ENCODE data around the gene ADGRG6. TPM values are rescaled to one million over a fixed set of nuclear protein-coding genes. Genes with fewer than 3 reads are reported as not detected.

ADGRG6 gene
- total RNA-seq, 6 donors from 2014 or later: 19.9 to 44.1 (median 29.8) TPM

- H3K4me1 ChIP-seq: no peaks in the 10 kb centered on the region
- H3K27ac ChIP-seq: no peak overlapping the region
- no peaks in the 10 kb centered on the region for H3K36me3 ChIP-seq
- H3K4me3 ChIP-seq: no peak overlapping the region
- H3K9me3 ChIP-seq: no peaks in the 10 kb centered on the region
- WGBS, 2 donors: 84% methylated on average over 4 of the region's 4 CpGs
- H3K27me3 ChIP-seq: no peaks in the 10 kb centered on the region
- ATAC-seq (ENCODE audit: low FRiP score in 2 of 2): no peak
- TF ChIP-seq CTCF (IDR thresholded peaks at IDR 0.05) (no peak), POLR2A (IDR thresholded peaks at IDR 0.05) (no peak), EP300 (IDR thresholded peaks at IDR 0.05) (no peak), POLR2AphosphoS5 (IDR thresholded peaks at IDR 0.05) (no peak)
- DNase-seq: no peak
Measured at GRCh38 chr6:142274656-142275055, 27.2 kb upstream of the ADGRG6 start.

GRCh38 chr6:142275236-142276006 is 26.4 kb upstream of the ADGRG6 start:
- ATAC-seq (ENCODE audit: low FRiP score in 2 of 2) (no peak), DNase-seq (no peak)
- H3K36me3 ChIP-seq: no peaks in the 10 kb centered on the region
- no peak overlapping the region for H3K4me3 ChIP-seq
- H3K4me1 ChIP-seq: no peaks in the 10 kb centered on the region
- WGBS, 2 donors: 49 to 60% methylated on average over 5 of the region's 5 CpGs
- no peaks in the 10 kb centered on the region for H3K27me3 ChIP-seq
- no peaks in the 10 kb centered on the region for H3K9me3 ChIP-seq
- no peak for TF ChIP-seq POLR2A (IDR thresholded peaks at IDR 0.05)
- no peak for TF ChIP-seq CTCF (IDR thresholded peaks at IDR 0.05)
- TF ChIP-seq EP300 (IDR thresholded peaks at IDR 0.05): no peak
- TF ChIP-seq POLR2AphosphoS5 (IDR thresholded peaks at IDR 0.05): no peak
- H3K27ac ChIP-seq: no peak overlapping the region

GRCh38 chr6:142276256-142276655 is 25.6 kb upstream of the ADGRG6 start:
- Histone ChIP-seq H3K36me3 (no peaks in the 10 kb centered on the region), H3K27ac (no peak overlapping the region), H3K4me3 (no peak overlapping the region), H3K9me3 (no peaks in the 10 kb centered on the region), H3K27me3 (no peaks in the 10 kb centered on the region), H3K4me1 (no peaks in the 10 kb centered on the region)
- WGBS, 2 donors: 51 to 63% methylated on average over 1 of the region's 1 CpG
- DNase-seq: no peak
- no peak for ATAC-seq (ENCODE audit: low FRiP score in 2 of 2)
- TF ChIP-seq POLR2A (IDR thresholded peaks at IDR 0.05) (no peak), CTCF (IDR thresholded peaks at IDR 0.05) (no peak), EP300 (IDR thresholded peaks at IDR 0.05) (no peak), POLR2AphosphoS5 (IDR thresholded peaks at IDR 0.05) (no peak)

- Histone ChIP-seq H3K36me3 (no peaks in the 10 kb centered on the region), H3K9me3 (no peaks in the 10 kb centered on the region), H3K27ac (no peak overlapping the region), H3K4me3 (no peak overlapping the region), H3K4me1 (no peaks in the 10 kb centered on the region), H3K27me3 (no peaks in the 10 kb centered on the region)
- DNase-seq (no peak), ATAC-seq (ENCODE audit: low FRiP score in 2 of 2) (no peak)
- WGBS, 2 donors: 52 to 66% methylated on average over 5 of the region's 5 CpGs
- TF ChIP-seq CTCF (IDR thresholded peaks at IDR 0.05): no peak
- TF ChIP-seq POLR2A (IDR thresholded peaks at IDR 0.05): no peak
- no peak for TF ChIP-seq EP300 (IDR thresholded peaks at IDR 0.05)
- no peak for TF ChIP-seq POLR2AphosphoS5 (IDR thresholded peaks at IDR 0.05)
Measured at GRCh38 chr6:142279350-142280180, 22.2 kb upstream of the ADGRG6 start.

Measured in upper lobe of left lung (tissue), 6 donors.